Gastroesophageal sphincter (tissue), 4 donors: ENCODE measurements around the gene AHDC1. TPM values are rescaled to one million over a fixed set of nuclear protein-coding genes. Genes with fewer than 3 reads are reported as not detected.

Experiments used
- ATAC-seq: fragments of 150-250 bp; one replicate; pipeline ENCODE4 v1.9.1; 2016; ENCODE audit warnings: mild to moderate bottlenecking, moderate library complexity
- H3K27ac ChIP-seq, 4 donors: fragments of 200-600 bp; sonication (generic) in 3 of 4; 1 replicate in 3 of 4; 2 replicates in 1 of 4; pipeline ENCODE4 v1.5.1; 2016 to 2019
- H3K27me3 ChIP-seq: fragments of 200-600 bp; sonication (generic); one replicate; pipeline ENCODE4 v1.5.1; 2019
- H3K36me3 ChIP-seq, 2 donors: fragments of 200-600 bp; sonication (generic); one replicate each; pipeline ENCODE4 v1.5.1; 2019; ENCODE audit warnings: control low read depth in 1 of 2
- H3K4me1 ChIP-seq, 3 donors: fragments of 200-600 bp; sonication (generic); 1 replicate in 2 of 3; 2 replicates in 1 of 3; pipeline ENCODE4 v1.5.1; 2016 to 2019; ENCODE audit warnings: control low read depth in 2 of 3
- H3K4me3 ChIP-seq, 2 donors: fragments of 200-600 bp; sonication (generic); one replicate each; pipeline ENCODE4 v1.5.1; 2019; ENCODE audit warnings: mild to moderate bottlenecking in 1 of 2, moderate library complexity in 1 of 2
- H3K9me3 ChIP-seq, 3 donors: fragments of 200-600 bp; sonication (generic); one replicate each; pipeline ENCODE4 v1.5.1; 2017 to 2019; ENCODE audit warnings: control low read depth in 2 of 3
- EP300 ChIP-seq: sonication (generic); formaldehyde crosslinking; IDR thresholded peaks from one replicate; pipeline ENCODE4 v1.6.1; 2017; ENCODE audit warnings: antibody characterized with exemption, mild to moderate bottlenecking
- POLR2A ChIP-seq, 2 donors: fragments of 450-650 bp; IDR thresholded peaks; one replicate each; pipeline ENCODE4 v1.6.1; 2017; ENCODE audit warnings: antibody characterized with exemption in 2 of 2, mild to moderate bottlenecking in 2 of 2, moderate library complexity in 1 of 2
- POLR2AphosphoS5 ChIP-seq: sonication (generic); formaldehyde crosslinking; IDR thresholded peaks from one replicate; pipeline ENCODE4 v1.6.1; 2017; ENCODE audit warnings: antibody characterized with exemption
- WGBS, 2 donors: methylation state at CpG; one replicate each; pipeline ENCODE4 v1.1.5; 2018; ENCODE audit warnings: low coverage in 1 of 2; 5-methylcytosine and 5-hydroxymethylcytosine counted together
- small RNA-seq, 4 donors: library from RNA; depleted of rRNA; stranded (forward); fragments of <200 nt; gene quantifications; one replicate each; pipeline ENCODE3, GENCODE V24; 2016
- total RNA-seq, 4 donors: library from RNA; depleted of rRNA; stranded (reverse); fragments of >200 nt; gene quantifications; one replicate each; pipeline ENCODE4 v1.1.0, GENCODE V29; 2016
- TF ChIP-seq, protein P1 (sequence below), 4 experiments: fragments of 200-600 bp in 2 of 4; fragments of 450-650 bp in 2 of 4; sonication (generic) in 1 of 4; IDR thresholded peaks; one replicate each; pipeline ENCODE4 v1.5.1; 2017 to 2019; ENCODE audit warnings: antibody characterized with exemption in 4 of 4, mild to moderate bottlenecking in 2 of 4, moderate library complexity in 2 of 4

AHDC1 gene
- total RNA-seq, 4 donors from 2014 or later, result 18.2 to 50.3 (median 27.7) TPM

GRCh38 chr1:27489501-27489972 lies 114.4 kb downstream of the AHDC1 start:
- 0% methylated on average over 2 of the region's 26 CpGs; no CpG with 5 or more reads in 1 of the 2 donors for WGBS, 2 donors
- peak; percentile 14 for ATAC-seq

DNA sequence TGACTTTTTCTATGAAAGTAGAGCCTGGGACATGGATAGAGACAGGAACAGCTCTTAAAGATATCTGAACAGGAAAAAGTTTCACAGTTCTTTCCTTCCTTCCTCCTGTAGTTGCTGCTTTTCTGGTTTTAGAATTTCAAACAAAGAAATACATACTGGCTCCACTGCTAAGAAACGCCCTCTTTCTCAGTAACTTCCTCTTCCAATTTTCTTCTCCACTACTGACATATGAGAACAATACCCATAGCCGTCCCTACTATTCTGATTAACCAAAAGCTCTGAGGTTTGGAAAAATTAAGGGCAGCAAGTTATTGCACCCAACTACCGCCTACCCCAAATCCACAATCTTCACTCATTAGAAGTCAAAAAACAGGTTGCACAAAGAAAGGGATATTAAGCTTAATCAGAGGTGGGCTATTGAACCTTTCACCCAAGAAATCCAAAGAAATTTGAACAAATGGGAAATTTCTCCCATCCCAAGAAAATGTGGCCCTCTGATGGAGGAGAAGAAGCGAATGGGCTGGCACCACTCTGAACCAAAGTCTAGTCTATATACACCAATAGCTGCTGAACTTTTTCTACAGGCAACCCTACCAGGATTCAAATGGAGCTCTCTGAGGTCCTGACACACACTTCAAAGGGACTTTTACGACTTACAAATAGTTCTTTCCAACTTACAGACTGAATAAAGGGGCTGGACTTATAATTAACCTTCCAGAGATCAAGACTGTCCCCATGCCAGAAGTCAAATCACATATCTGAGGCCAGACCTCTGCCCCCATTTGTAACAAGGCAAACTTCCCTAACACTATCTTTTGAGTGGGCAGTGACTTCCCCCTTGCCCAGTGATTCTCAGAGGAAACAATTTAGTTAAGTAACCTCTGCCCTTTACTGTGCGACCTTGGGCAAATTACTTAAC lies 115.7 kb downstream of the AHDC1 start:
- Histone ChIP-seq H3K27ac (peak overlapping the region; percentile 93 to 100 (median 99)), H3K27me3 (no peaks in the 10 kb centered on the region), H3K4me1 (peaks cover 7 to 80% (median 34%) of the 10 kb centered on the region in 3 donors), H3K36me3 (peaks cover 0 to 4% of the 10 kb centered on the region in 2 donors), H3K4me3 (peak overlapping the region; percentile 91 to 99), H3K9me3 (no peaks in the 10 kb centered on the region)
- WGBS, 2 donors, result 7 to 9% methylated on average over 5 to 6 of the region's 6 CpGs
- no peak for TF ChIP-seq EP300
- TF ChIP-seq POLR2A (IDR thresholded peaks at IDR 0.05), result no peak
- TF ChIP-seq, protein P1, sequence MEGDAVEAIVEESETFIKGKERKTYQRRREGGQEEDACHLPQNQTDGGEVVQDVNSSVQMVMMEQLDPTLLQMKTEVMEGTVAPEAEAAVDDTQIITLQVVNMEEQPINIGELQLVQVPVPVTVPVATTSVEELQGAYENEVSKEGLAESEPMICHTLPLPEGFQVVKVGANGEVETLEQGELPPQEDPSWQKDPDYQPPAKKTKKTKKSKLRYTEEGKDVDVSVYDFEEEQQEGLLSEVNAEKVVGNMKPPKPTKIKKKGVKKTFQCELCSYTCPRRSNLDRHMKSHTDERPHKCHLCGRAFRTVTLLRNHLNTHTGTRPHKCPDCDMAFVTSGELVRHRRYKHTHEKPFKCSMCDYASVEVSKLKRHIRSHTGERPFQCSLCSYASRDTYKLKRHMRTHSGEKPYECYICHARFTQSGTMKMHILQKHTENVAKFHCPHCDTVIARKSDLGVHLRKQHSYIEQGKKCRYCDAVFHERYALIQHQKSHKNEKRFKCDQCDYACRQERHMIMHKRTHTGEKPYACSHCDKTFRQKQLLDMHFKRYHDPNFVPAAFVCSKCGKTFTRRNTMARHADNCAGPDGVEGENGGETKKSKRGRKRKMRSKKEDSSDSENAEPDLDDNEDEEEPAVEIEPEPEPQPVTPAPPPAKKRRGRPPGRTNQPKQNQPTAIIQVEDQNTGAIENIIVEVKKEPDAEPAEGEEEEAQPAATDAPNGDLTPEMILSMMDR (IDR thresholded peaks at IDR 0.05), result no peak
- TF ChIP-seq POLR2AphosphoS5, result no peak
- ATAC-seq, result no peak

More at GRCh38 chr1:27489501-27489972, 114.4 kb downstream of the AHDC1 start:
- H3K27ac ChIP-seq, result peak overlapping the region; percentile 93 to 100 (median 99)
- H3K9me3 ChIP-seq, result no peaks in the 10 kb centered on the region
- peaks cover 0 to 4% of the 10 kb centered on the region in 2 donors for H3K36me3 ChIP-seq
- no peaks in the 10 kb centered on the region for H3K27me3 ChIP-seq
- H3K4me3 ChIP-seq, result peak overlapping the region; percentile 91 to 99
- H3K4me1 ChIP-seq, result peaks cover 7 to 68% (median 27%) of the 10 kb centered on the region in 3 donors
- TF ChIP-seq POLR2AphosphoS5 (no peak), EP300 (no peak), POLR2A (IDR thresholded peaks at IDR 0.05) (no peak)
- TF ChIP-seq, protein P1 (IDR thresholded peaks at IDR 0.05), result no peak

DNA sequence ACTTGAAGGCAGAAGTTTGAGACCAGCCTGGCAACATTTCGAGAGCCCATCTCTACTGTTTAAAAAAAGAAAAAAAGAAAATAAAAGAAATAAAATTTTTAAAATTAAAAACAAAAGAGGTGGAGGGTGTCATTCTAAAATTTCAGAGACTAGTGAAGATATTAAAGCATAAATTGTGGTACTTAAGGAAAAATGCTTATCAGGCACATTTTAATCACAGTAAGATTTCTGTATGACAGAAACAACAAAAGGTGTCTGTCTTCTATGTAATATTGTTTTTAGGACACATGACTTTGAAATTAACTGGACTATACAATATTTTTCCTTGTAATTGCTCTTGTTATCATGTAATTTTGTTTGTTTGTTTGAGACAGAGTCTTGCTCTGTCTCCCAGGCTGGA lies 118.6 kb downstream of the AHDC1 start:
- TF ChIP-seq POLR2A (IDR thresholded peaks at IDR 0.05), result no peak
- TF ChIP-seq, protein P1 (IDR thresholded peaks at IDR 0.05), result no peak
- no peak for TF ChIP-seq POLR2AphosphoS5
- TF ChIP-seq EP300, result no peak
- Histone ChIP-seq H3K36me3 (peaks cover 0 to 4% of the 10 kb centered on the region in 2 donors), H3K27me3 (no peaks in the 10 kb centered on the region), H3K4me1 (peaks cover 0 to 80% (median 16%) of the 10 kb centered on the region in 3 donors), H3K4me3 (no peak overlapping the region), H3K9me3 (no peaks in the 10 kb centered on the region), H3K27ac (no peak overlapping the region)
- no peak for ATAC-seq
- WGBS, 2 donors, result 83 to 86% methylated on average over 1 of the region's 1 CpG

Small RNA genes within 50 kb of the gene (small RNA-seq; reads per million reads assigned to genes)
- 0 reads per million in 4 donors for gene AL031729.1

Other genes starting within 250 kb of the AHDC1 start
- gene MAP3K6, start 237.2 kb downstream of the AHDC1 start, total RNA-seq, result 10 to 100 TPM; 31.1 to 64.3 (median 54.3) TPM
- gene FCN3, start 229.3 kb downstream of the AHDC1 start, total RNA-seq, result 10 to 100 TPM in 1 of 4 donors, 1 to 10 TPM in 3; 4.6 to 11.5 (median 6.3) TPM
- not detected for gene CD164L2, start 220.8 kb downstream of the AHDC1 start, total RNA-seq
- gene GPR3, start 211.5 kb downstream of the AHDC1 start, total RNA-seq, result under 1 TPM in 1 of 4 donors, not detected in 3; 0.67 TPM
- 100 to 1,000 TPM in 1 of 4 donors, 10 to 100 TPM in 3; 74.7 to 107 (median 79.8) TPM for gene WASF2, start 114.0 kb downstream of the AHDC1 start, total RNA-seq
- gene FGR, start 31.0 kb upstream of the AHDC1 start, total RNA-seq, result 10 to 100 TPM in 3 of 4 donors, 1 to 10 TPM in 1; 9.2 to 17.8 (median 10.1) TPM
- 10 to 100 TPM; 28.5 to 98.5 (median 55.1) TPM for gene IFI6, start 68.0 kb upstream of the AHDC1 start, total RNA-seq
- gene FAM76A, start 121.8 kb upstream of the AHDC1 start, total RNA-seq, result 10 to 100 TPM; 12.5 to 24.2 (median 16.6) TPM
- 10 to 100 TPM; 50.6 to 76.9 (median 68.3) TPM for gene STX12, start 169.1 kb upstream of the AHDC1 start, total RNA-seq
- 10 to 100 TPM; 38.6 to 55.1 (median 41.0) TPM for gene PPP1R8, start 226.6 kb upstream of the AHDC1 start, total RNA-seq